PC-9 (cell line): Measurements from ENCODE around the gene GFI1. TPM values are rescaled to one million over a fixed set of nuclear protein-coding genes. Genes with fewer than 3 reads are reported as not detected.

Source experiments
- BruUV-seq: library from RNA; stranded (reverse); fragments of 400-500 nt; replicated peaks from 2 replicates; lab custom pipeline; 2021; lab: Mats Ljungman, UMichigan
- CTCF ChIA-PET: fragments of 300-600 bp; sonication (Branson Sonifier 250); formaldehyde crosslinking; loops from one replicate; lab custom pipeline; 2022; ENCODE audit warnings: antibody characterized with exemption; lab: Charles Lee
- POLR2A ChIA-PET: fragments of 300-600 bp; sonication (Branson Sonifier 250); formaldehyde crosslinking; loops from one replicate; lab custom pipeline; 2022; ENCODE audit warnings: antibody characterized with exemption; ENCODE audit not compliant: unreplicated experiment; lab: Charles Lee
- DNase-seq, 2 experiments: peaks; one replicate each; pipeline versions ENCODE4 v3.0.0 to v3.0.0-alpha.2; 2015 to 2022; ENCODE audit warnings: mixed read lengths in 1 of 2
- H2AFZ ChIP-seq: fragments of 200-600 bp; sonication (generic); 2 replicates; pipeline ENCODE4 v1.8.1; 2017; ENCODE audit warnings: antibody characterized with exemption
- H3F3A ChIP-seq: fragments of 200-600 bp; sonication (generic); 2 replicates; pipeline ENCODE4 v1.8.1; 2017; ENCODE audit warnings: antibody characterized with exemption, mild to moderate bottlenecking, low read depth; ENCODE audit not compliant: insufficient read depth
- H3K27ac ChIP-seq: fragments of 200-600 bp; sonication (generic); 2 replicates; pipeline ENCODE4 v1.6.1; 2016; ENCODE audit warnings: mixed run types
- H3K27me3 ChIP-seq: fragments of 200-600 bp; sonication (generic); 2 replicates; pipeline ENCODE4 v1.6.1; 2016; ENCODE audit warnings: low read depth, mixed run types; ENCODE audit not compliant: insufficient read depth
- H3K36me3 ChIP-seq: fragments of 200-600 bp; sonication (generic); 2 replicates; pipeline ENCODE4 v1.6.1; 2016; ENCODE audit warnings: low read depth, mixed run types
- H3K4me1 ChIP-seq: fragments of 200-600 bp; sonication (generic); replicated peaks from 2 replicates; pipeline ENCODE4 v1.6.1; 2016; ENCODE audit warnings: mixed run types; ENCODE audit not compliant: insufficient read depth
- H3K4me2 ChIP-seq: fragments of 200-600 bp; sonication (generic); 2 replicates; pipeline ENCODE4 v1.6.1; 2017; ENCODE audit warnings: mixed run types
- H3K4me3 ChIP-seq: fragments of 200-600 bp; sonication (generic); 2 replicates; pipeline ENCODE4 v1.6.1; 2016; ENCODE audit warnings: mixed run types
- H3K79me2 ChIP-seq: fragments of 200-600 bp; sonication (generic); 2 replicates; pipeline ENCODE4 v1.6.1; 2017; ENCODE audit warnings: low read depth, mixed run types
- H3K9me2 ChIP-seq: fragments of 200-600 bp; sonication (generic); 2 replicates; pipeline ENCODE4 v1.8.1; 2017; ENCODE audit warnings: mild to moderate bottlenecking; ENCODE audit not compliant: insufficient read depth
- H3K9me3 ChIP-seq: fragments of 200-600 bp; sonication (generic); 2 replicates; pipeline ENCODE4 v1.8.1; 2016; ENCODE audit warnings: low read depth; ENCODE audit not compliant: insufficient read depth
- H4K20me1 ChIP-seq: fragments of 200-600 bp; sonication (generic); 2 replicates; pipeline ENCODE4 v1.8.1; 2017; ENCODE audit not compliant: insufficient read depth
- EZH2 ChIP-seq: fragments of 200-600 bp; sonication (generic); IDR thresholded peaks from 2 replicates; pipeline ENCODE4 v1.8.0; 2017; ENCODE audit warnings: antibody characterized with exemption, low read depth
- intact Hi-C: fragments of 100-400 bp; cut with micrococcal nuclease; formaldehyde crosslinking; loops from one replicate; pipeline ENCODE4 v1.10.0; 2022; ENCODE audit not compliant: unreplicated experiment
- total RNA-seq: library from RNA; stranded (reverse); gene quantifications from 2 replicates; pipeline ENCODE4 v1.2.3, GENCODE V29; 2021
- TF ChIP-seq, protein P1 (sequence below): fragments of 200-600 bp; sonication (generic); conservative IDR thresholded peaks from 2 replicates; pipeline ENCODE4 v1.6.1; 2017; ENCODE audit warnings: mixed run types, antibody characterized with exemption, mild to moderate bottlenecking, moderate library complexity

The GFI1 gene
- total RNA-seq, 1 experiment from 2014 or later = 0.35 TPM

DNA sequence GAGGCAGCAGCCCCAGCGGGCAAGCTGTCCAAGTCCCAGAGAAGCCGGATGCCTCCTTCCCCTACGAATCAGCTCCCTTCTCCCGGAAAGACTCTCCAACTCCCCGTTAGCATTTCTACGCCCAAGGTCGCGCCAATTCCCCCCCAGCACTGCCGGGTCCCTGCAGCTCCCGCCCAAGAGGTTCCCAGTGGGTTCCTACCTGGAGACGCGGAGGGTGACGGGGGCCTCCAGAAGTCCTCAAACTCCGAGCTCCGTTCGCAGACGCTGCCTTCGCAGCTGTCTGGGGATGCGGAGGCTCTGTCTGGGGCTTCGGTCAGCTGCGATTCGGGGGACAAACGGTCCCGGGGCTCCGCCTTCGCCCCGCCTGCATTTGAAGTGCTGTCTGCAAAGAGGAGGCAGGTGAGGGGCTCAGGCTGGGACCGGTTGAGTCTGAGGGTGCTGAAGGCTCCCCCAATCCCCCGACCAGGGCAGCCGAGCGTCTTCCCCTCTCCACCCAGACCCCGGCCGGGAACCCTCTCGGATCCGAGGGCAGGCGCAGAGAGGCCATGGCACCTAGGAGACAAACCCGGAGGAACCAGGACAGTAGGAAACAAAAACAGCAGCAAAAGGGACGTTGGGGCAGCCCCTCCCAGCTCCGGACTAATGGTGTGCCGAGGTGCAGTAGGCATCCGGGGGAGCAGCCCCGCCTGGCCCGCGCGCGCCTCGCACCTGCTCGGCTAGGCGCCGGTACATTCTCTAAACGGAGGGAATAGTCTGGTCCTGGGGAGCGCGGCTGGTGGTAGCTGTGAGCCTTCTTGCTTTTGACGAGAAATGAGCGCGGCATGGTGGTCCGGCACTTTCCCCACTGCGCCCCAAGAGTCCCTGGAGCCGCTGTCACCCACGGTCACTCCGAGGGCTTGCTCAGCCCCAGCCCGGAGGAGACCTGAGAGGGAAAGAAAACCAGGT lies 3.8 kb downstream of the GFI1 start:
- intact Hi-C loops = no loop called here
- Histone ChIP-seq H3K4me3 (peak overlapping the region; percentile 78), H3K27ac (no peak overlapping the region), H3K9me2 (no peaks in the 10 kb centered on the region), H3K27me3 (peaks cover 37% of the 10 kb centered on the region; the same call in 1 of the 2 replicates), H3K79me2 (no peaks in the 10 kb centered on the region), H3K9me3 (no peaks in the 10 kb centered on the region), H3K36me3 (no peaks in the 10 kb centered on the region), H3F3A (no peaks in the 10 kb centered on the region), H3K4me2 (peak overlapping the region; percentile 93), H4K20me1 (no peaks in the 10 kb centered on the region), H3K4me1 (peaks cover 18% of the 10 kb centered on the region; the same call in 1 of the 2 replicates), H2AFZ (peak overlapping the region; percentile 83)
- ChIA-PET POLR2A (interaction anchor here (0.6 to 0.8 kb wide), 2 partner anchors 15 to 81 kb away, joined by 3 to 37 read pairs; no protein-coding TSS in a partner anchor), CTCF (interaction anchor here (0.6 kb wide), 2 partner anchors 34 to 266 kb away, joined by 3 to 5 read pairs; no protein-coding TSS in a partner anchor)
- BruUV-seq = no TSS peak
- DNase-seq = peak in 1 of 2 experiments; percentile 16
- no peak for TF ChIP-seq EZH2
- TF ChIP-seq, protein P1, sequence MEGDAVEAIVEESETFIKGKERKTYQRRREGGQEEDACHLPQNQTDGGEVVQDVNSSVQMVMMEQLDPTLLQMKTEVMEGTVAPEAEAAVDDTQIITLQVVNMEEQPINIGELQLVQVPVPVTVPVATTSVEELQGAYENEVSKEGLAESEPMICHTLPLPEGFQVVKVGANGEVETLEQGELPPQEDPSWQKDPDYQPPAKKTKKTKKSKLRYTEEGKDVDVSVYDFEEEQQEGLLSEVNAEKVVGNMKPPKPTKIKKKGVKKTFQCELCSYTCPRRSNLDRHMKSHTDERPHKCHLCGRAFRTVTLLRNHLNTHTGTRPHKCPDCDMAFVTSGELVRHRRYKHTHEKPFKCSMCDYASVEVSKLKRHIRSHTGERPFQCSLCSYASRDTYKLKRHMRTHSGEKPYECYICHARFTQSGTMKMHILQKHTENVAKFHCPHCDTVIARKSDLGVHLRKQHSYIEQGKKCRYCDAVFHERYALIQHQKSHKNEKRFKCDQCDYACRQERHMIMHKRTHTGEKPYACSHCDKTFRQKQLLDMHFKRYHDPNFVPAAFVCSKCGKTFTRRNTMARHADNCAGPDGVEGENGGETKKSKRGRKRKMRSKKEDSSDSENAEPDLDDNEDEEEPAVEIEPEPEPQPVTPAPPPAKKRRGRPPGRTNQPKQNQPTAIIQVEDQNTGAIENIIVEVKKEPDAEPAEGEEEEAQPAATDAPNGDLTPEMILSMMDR = no peak

- POLR2A ChIA-PET = interaction anchor here (0.6 kb wide), 1 partner anchor 16 kb away, joined by 3 read pairs; no protein-coding TSS in a partner anchor
- peaks cover 37% of the 10 kb centered on the region; the same call in 1 of the 2 replicates for H3K27me3 ChIP-seq
- no peak overlapping the region for H3K27ac ChIP-seq
These were observed 4.6 kb downstream of the GFI1 start for GRCh38 chr1:92481971-92482664.

GRCh38 chr1:92481599-92481925 lies 5.2 kb downstream of the GFI1 start:
- ChIA-PET CTCF (no interaction called here), POLR2A (no interaction called here)
- Histone ChIP-seq H3K36me3 (no peaks in the 10 kb centered on the region), H3F3A (no peaks in the 10 kb centered on the region), H3K27ac (no peak overlapping the region), H3K4me1 (peaks cover 18% of the 10 kb centered on the region; the same call in 1 of the 2 replicates), H3K9me2 (no peaks in the 10 kb centered on the region), H2AFZ (no peak overlapping the region), H3K9me3 (no peaks in the 10 kb centered on the region), H3K79me2 (no peaks in the 10 kb centered on the region), H3K4me3 (no peak overlapping the region), H4K20me1 (no peaks in the 10 kb centered on the region), H3K27me3 (peaks cover 37% of the 10 kb centered on the region; the same call in 1 of the 2 replicates), H3K4me2 (no peak overlapping the region)
- no peak for DNase-seq
- no peak for TF ChIP-seq EZH2
- TF ChIP-seq, protein P1 = no peak
- BruUV-seq = no TSS peak
- intact Hi-C loops = no loop called here

More at GRCh38 chr1:92481971-92482664, 4.6 kb downstream of the GFI1 start:
- H3F3A ChIP-seq = no peaks in the 10 kb centered on the region
- no peaks in the 10 kb centered on the region for H3K79me2 ChIP-seq
- no peak for TF ChIP-seq EZH2
- TF ChIP-seq, protein P1 = no peak
- H3K9me2 ChIP-seq = no peaks in the 10 kb centered on the region
- CTCF ChIA-PET = interaction anchor here (0.6 kb wide), 1 partner anchor 34 kb away, joined by 3 read pairs; no protein-coding TSS in a partner anchor
- DNase-seq = no peak
- H3K4me2 ChIP-seq = no peak overlapping the region
- intact Hi-C loops = no loop called here
- BruUV-seq = no TSS peak
- no peaks in the 10 kb centered on the region for H3K36me3 ChIP-seq
- no peak overlapping the region for H3K4me3 ChIP-seq
- H2AFZ ChIP-seq = no peak overlapping the region
- no peaks in the 10 kb centered on the region for H4K20me1 ChIP-seq
- no peaks in the 10 kb centered on the region for H3K9me3 ChIP-seq
- peaks cover 18% of the 10 kb centered on the region; the same call in 1 of the 2 replicates for H3K4me1 ChIP-seq
